HepG2 (cell line): ENCODE measurements around the gene ZNF528. TPM values are rescaled to one million over a fixed set of nuclear protein-coding genes. Genes with fewer than 3 reads are reported as not detected.

Experiments
- CREM ChIP-seq, 2 experiments: sonication (generic) in 1 of 2; formaldehyde crosslinking in 1 of 2; IDR thresholded peaks; 2 replicates each; pipeline versions ENCODE4 v1.4.0 to v1.6.1; 2016 to 2020; ENCODE audit warnings: antibody characterized with exemption in 1 of 2, mild to moderate bottlenecking in 1 of 2, missing genetic modification reagents in 1 of 2
- GLI4 ChIP-seq: sonication (generic); formaldehyde crosslinking; IDR thresholded peaks from 2 replicates; pipeline ENCODE4 v1.5.1; 2020; ENCODE audit warnings: missing genetic modification reagents, mild to moderate bottlenecking, moderate library complexity, borderline replicate concordance
- IRF2 ChIP-seq: IDR thresholded peaks from 2 replicates; pipeline ENCODE4 v1.6.1; 2018; ENCODE audit warnings: missing genetic modification reagents, missing compliant biosample characterization
- KDM2A ChIP-seq: sonication (generic); formaldehyde crosslinking; IDR thresholded peaks from 2 replicates; pipeline ENCODE4 v1.4.0; 2020; ENCODE audit warnings: low read depth, missing genetic modification reagents, borderline replicate concordance
- MYC ChIP-seq: sonication (generic); formaldehyde crosslinking; IDR thresholded peaks from 2 replicates; pipeline ENCODE4 v1.9.0; 2021; ENCODE audit warnings: missing genetic modification reagents, borderline replicate concordance
- NFYB ChIP-seq: sonication (generic); formaldehyde crosslinking; IDR thresholded peaks from 2 replicates; pipeline ENCODE4 v1.4.0; 2020; ENCODE audit warnings: missing genetic modification reagents
- NR2C2 ChIP-seq: sonication (generic); formaldehyde crosslinking; IDR thresholded peaks from 2 replicates; pipeline ENCODE4 v1.4.0; 2020; ENCODE audit warnings: missing genetic modification reagents, mild to moderate bottlenecking, moderate library complexity, borderline replicate concordance
- NR2F6 ChIP-seq, 2 experiments: IDR thresholded peaks; 2 replicates each; pipeline ENCODE4 v1.6.1; 2016; ENCODE audit warnings: antibody characterized with exemption in 1 of 2, mild to moderate bottlenecking in 1 of 2
- TBL1XR1 ChIP-seq: fragments of 150-350 bp; IDR thresholded peaks from 2 replicates; pipeline ENCODE4 v1.6.1; 2014; ENCODE audit warnings: borderline replicate concordance, low read length; ENCODE audit not compliant: partially characterized antibody
- ZC3H4 ChIP-seq: sonication (generic); formaldehyde crosslinking; IDR thresholded peaks from 2 replicates; pipeline ENCODE4 v1.4.0; 2020; ENCODE audit warnings: missing genetic modification reagents, borderline replicate concordance
- ZFY ChIP-seq: sonication (generic); formaldehyde crosslinking; IDR thresholded peaks from 2 replicates; pipeline ENCODE4 v1.4.0; 2020; ENCODE audit warnings: missing genetic modification reagents
- ZNF205 ChIP-seq: IDR thresholded peaks from 2 replicates; pipeline ENCODE4 v1.6.1; 2018; ENCODE audit warnings: missing biosample characterization, missing genetic modification reagents
- ZNF230 ChIP-seq: sonication (generic); formaldehyde crosslinking; IDR thresholded peaks from 2 replicates; pipeline ENCODE4 v1.4.0; 2020; ENCODE audit warnings: mild to moderate bottlenecking, missing genetic modification reagents
- ZNF350 ChIP-seq: sonication (generic); formaldehyde crosslinking; IDR thresholded peaks from 2 replicates; pipeline ENCODE4 v1.4.0; 2020; ENCODE audit warnings: mild to moderate bottlenecking, low read depth, missing genetic modification reagents, borderline replicate concordance
- ZNF564 ChIP-seq: sonication (generic); formaldehyde crosslinking; IDR thresholded peaks from 2 replicates; pipeline ENCODE4 v1.8.1; 2023; ENCODE audit warnings: mild to moderate bottlenecking, missing genetic modification reagents
- ZNF570 ChIP-seq: sonication (generic); formaldehyde crosslinking; IDR thresholded peaks from 2 replicates; pipeline ENCODE4 v1.4.0; 2020; ENCODE audit warnings: mild to moderate bottlenecking, missing genetic modification reagents, borderline replicate concordance
- polyA plus RNA-seq, 8 experiments: library from polyadenylated mRNA; depleted of rRNA in 3 of 8; stranded (reverse) in 7 of 8; unstranded in 1 of 8; fragments of >200 nt; fragmentation: Illumina TruSeq in 4 of 8; extraction: Trizol in 4 of 8; gene quantifications; 2 replicates each; pipeline versions ENCODE4 v1.2.1 to v1.2.3, GENCODE V29; 2011 to 2016; ENCODE audit warnings: low read depth in 4 of 8, missing spikeins in 1 of 8, mixed read lengths in 1 of 8; ENCODE audit not compliant: insufficient read depth in 1 of 8
- total RNA-seq, 5 experiments: library from RNA; depleted of rRNA; stranded (reverse); fragments of >200 nt; fragmentation: Illumina TruSeq; extraction: Trizol; gene quantifications; 2 replicates each; pipeline ENCODE4 v1.2.3, GENCODE V29; 2016; ENCODE audit warnings: low read depth in 1 of 5
- TF ChIP-seq, protein P1 (sequence below): sonication (generic); formaldehyde crosslinking; IDR thresholded peaks from 2 replicates; pipeline ENCODE4 v1.5.0; 2020; ENCODE audit warnings: missing genetic modification reagents
- TF ChIP-seq, protein P2 (sequence below): IDR thresholded peaks from 2 replicates; pipeline ENCODE4 v1.6.1; 2012; ENCODE audit warnings: inconsistent platforms
- TF ChIP-seq, protein P3 (sequence below): sonication (generic); formaldehyde crosslinking; IDR thresholded peaks from 2 replicates; pipeline ENCODE4 v1.4.0; 2020; ENCODE audit warnings: mild to moderate bottlenecking, missing genetic modification reagents
- TF ChIP-seq, protein P4 (sequence below): sonication (generic); formaldehyde crosslinking; IDR thresholded peaks from 2 replicates; pipeline ENCODE4 v1.5.0; 2020; ENCODE audit warnings: mild to moderate bottlenecking, missing genetic modification reagents, moderate library complexity
- TF ChIP-seq, protein P5 (sequence below): sonication (generic); formaldehyde crosslinking; IDR thresholded peaks from 2 replicates; pipeline ENCODE4 v1.9.0; 2021; ENCODE audit warnings: missing genetic modification reagents, borderline replicate concordance

ZNF528 gene
- total and polyA plus RNA-seq, 2 of the 13 experiments (the other 11 are each of a cell fraction or from before 2014, with no cell fraction given), result 4.1 to 10.0 TPM

DNA sequence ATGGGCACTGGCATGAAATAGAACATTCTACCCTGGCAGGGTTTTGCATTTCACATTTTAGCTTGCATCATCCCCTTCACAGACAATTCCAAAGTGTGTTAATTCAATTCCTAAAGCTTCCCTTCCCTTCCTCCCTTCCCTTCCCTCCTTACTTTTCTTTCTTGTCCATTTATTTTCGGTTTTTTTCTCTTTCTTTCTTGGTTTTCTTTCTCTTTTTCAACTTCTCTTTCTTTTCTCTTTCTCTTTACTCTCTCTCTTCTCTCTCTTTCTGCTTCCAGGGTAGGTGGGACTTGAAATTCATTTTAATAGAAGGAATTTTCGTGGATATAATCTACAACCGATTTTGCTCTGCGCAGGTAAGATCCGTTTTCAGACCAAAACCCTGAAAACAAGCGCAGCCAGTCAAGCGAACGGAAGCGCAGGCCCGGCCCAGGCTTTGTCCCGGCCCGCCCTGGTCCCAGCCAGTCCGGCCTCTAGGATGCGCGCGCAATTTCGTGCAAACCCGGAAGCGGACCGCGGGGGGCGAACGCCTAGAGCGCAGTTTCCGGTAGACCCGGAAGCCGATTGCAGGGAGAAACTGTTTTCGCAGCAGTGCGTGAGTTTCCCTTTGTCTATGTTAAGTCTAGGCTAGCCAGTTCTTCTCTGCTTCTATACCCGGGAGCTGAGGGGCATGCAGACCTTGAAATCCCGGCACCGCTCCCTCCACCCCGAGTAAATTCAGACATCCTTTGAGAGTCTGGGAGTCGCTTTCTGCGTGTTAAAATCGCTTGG, at the start of gene ZNF528 (continued):
- TF ChIP-seq MYC (CRISPR knock-in tag) (no peak; the same call in 1 of the 2 replicates), CREM (IDR thresholded peaks at IDR 0.05) (peak; percentile 74), CREM (CRISPR knock-in tag; IDR thresholded peaks at IDR 0.05) (no peak), IRF2 (peak; percentile 99), ZNF350 (CRISPR knock-in tag) (no peak), ZNF570 (CRISPR knock-in tag) (no peak), ZC3H4 (CRISPR knock-in tag) (no peak), ZNF564 (CRISPR knock-in tag) (no peak), TBL1XR1 (peak; percentile 91), GLI4 (CRISPR knock-in tag) (0 out of 2 replicates have a peak, but pooled peaks have one; percentile 22), NR2C2 (CRISPR knock-in tag) (peak; percentile 98), KDM2A (peak; percentile 68; the same call in 1 of the 2 replicates), ZFY (CRISPR knock-in tag) (peak; percentile 87), ZNF205 (CRISPR knock-in tag) (no peak), NFYB (peak; percentile 19; the same call in 1 of the 2 replicates), NR2F6 (IDR thresholded peaks at IDR 0.05) (no peak), NR2F6 (CRISPR knock-in tag; IDR thresholded peaks at IDR 0.05) (no peak), ZNF230 (CRISPR knock-in tag) (peak; percentile 75; the same call in 1 of the 2 replicates)
- TF ChIP-seq, protein P1, sequence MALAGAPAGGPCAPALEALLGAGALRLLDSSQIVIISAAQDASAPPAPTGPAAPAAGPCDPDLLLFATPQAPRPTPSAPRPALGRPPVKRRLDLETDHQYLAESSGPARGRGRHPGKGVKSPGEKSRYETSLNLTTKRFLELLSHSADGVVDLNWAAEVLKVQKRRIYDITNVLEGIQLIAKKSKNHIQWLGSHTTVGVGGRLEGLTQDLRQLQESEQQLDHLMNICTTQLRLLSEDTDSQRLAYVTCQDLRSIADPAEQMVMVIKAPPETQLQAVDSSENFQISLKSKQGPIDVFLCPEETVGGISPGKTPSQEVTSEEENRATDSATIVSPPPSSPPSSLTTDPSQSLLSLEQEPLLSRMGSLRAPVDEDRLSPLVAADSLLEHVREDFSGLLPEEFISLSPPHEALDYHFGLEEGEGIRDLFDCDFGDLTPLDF (CRISPR knock-in tag), result peak; percentile 63; the same call in 1 of the 2 replicates
- TF ChIP-seq, protein P2, sequence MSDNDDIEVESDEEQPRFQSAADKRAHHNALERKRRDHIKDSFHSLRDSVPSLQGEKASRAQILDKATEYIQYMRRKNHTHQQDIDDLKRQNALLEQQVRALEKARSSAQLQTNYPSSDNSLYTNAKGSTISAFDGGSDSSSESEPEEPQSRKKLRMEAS, result peak; percentile 46; the same call in 1 of the 2 replicates
- TF ChIP-seq, protein P3, sequence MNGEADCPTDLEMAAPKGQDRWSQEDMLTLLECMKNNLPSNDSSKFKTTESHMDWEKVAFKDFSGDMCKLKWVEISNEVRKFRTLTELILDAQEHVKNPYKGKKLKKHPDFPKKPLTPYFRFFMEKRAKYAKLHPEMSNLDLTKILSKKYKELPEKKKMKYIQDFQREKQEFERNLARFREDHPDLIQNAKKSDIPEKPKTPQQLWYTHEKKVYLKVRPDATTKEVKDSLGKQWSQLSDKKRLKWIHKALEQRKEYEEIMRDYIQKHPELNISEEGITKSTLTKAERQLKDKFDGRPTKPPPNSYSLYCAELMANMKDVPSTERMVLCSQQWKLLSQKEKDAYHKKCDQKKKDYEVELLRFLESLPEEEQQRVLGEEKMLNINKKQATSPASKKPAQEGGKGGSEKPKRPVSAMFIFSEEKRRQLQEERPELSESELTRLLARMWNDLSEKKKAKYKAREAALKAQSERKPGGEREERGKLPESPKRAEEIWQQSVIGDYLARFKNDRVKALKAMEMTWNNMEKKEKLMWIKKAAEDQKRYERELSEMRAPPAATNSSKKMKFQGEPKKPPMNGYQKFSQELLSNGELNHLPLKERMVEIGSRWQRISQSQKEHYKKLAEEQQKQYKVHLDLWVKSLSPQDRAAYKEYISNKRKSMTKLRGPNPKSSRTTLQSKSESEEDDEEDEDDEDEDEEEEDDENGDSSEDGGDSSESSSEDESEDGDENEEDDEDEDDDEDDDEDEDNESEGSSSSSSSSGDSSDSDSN, result peak; percentile 59
- TF ChIP-seq, protein P4, sequence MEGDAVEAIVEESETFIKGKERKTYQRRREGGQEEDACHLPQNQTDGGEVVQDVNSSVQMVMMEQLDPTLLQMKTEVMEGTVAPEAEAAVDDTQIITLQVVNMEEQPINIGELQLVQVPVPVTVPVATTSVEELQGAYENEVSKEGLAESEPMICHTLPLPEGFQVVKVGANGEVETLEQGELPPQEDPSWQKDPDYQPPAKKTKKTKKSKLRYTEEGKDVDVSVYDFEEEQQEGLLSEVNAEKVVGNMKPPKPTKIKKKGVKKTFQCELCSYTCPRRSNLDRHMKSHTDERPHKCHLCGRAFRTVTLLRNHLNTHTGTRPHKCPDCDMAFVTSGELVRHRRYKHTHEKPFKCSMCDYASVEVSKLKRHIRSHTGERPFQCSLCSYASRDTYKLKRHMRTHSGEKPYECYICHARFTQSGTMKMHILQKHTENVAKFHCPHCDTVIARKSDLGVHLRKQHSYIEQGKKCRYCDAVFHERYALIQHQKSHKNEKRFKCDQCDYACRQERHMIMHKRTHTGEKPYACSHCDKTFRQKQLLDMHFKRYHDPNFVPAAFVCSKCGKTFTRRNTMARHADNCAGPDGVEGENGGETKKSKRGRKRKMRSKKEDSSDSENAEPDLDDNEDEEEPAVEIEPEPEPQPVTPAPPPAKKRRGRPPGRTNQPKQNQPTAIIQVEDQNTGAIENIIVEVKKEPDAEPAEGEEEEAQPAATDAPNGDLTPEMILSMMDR (CRISPR knock-in tag), result no peak
- TF ChIP-seq, protein P5, sequence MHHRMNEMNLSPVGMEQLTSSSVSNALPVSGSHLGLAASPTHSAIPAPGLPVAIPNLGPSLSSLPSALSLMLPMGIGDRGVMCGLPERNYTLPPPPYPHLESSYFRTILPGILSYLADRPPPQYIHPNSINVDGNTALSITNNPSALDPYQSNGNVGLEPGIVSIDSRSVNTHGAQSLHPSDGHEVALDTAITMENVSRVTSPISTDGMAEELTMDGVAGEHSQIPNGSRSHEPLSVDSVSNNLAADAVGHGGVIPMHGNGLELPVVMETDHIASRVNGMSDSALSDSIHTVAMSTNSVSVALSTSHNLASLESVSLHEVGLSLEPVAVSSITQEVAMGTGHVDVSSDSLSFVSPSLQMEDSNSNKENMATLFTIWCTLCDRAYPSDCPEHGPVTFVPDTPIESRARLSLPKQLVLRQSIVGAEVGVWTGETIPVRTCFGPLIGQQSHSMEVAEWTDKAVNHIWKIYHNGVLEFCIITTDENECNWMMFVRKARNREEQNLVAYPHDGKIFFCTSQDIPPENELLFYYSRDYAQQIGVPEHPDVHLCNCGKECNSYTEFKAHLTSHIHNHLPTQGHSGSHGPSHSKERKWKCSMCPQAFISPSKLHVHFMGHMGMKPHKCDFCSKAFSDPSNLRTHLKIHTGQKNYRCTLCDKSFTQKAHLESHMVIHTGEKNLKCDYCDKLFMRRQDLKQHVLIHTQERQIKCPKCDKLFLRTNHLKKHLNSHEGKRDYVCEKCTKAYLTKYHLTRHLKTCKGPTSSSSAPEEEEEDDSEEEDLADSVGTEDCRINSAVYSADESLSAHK, result no peak
